OCI-LY1 (cell line): Measurements from ENCODE around the gene IRF2BP1.

Experiments used
- H2AFZ ChIP-seq: fragments of 200-600 bp; sonication (generic), shearing (Covaris generic); 2 replicates; pipeline ENCODE4 v1.6.0; 2014; ENCODE audit warnings: antibody characterized with exemption, mild to moderate bottlenecking, low read length
- H3F3A ChIP-seq: fragments of 200-600 bp; sonication (generic), shearing (Covaris generic); 2 replicates; pipeline ENCODE4 v1.6.0; 2014; ENCODE audit warnings: mild to moderate bottlenecking, antibody characterized with exemption, low read length, moderate library complexity; ENCODE audit not compliant: insufficient read depth
- H3K27ac ChIP-seq: fragments of 200-600 bp; sonication (generic); 2 replicates; pipeline ENCODE4 v1.5.1; 2014; ENCODE audit warnings: low read length, mixed run types, mild to moderate bottlenecking, low read depth; ENCODE audit not compliant: poor library complexity, severe bottlenecking
- H3K27me3 ChIP-seq: fragments of 200-600 bp; sonication (generic); 2 replicates; pipeline ENCODE4 v1.6.0; 2014; ENCODE audit warnings: antibody characterized with exemption, mild to moderate bottlenecking, low read length, moderate library complexity; ENCODE audit not compliant: insufficient read depth
- H3K36me3 ChIP-seq: fragments of 200-600 bp; sonication (generic); 2 replicates; pipeline ENCODE4 v1.6.1; 2014; ENCODE audit warnings: mild to moderate bottlenecking, antibody characterized with exemption, low read length, moderate library complexity, mixed read lengths; ENCODE audit not compliant: insufficient read depth
- H3K4me1 ChIP-seq: fragments of 200-600 bp; sonication (generic); 2 replicates; pipeline ENCODE4 v1.5.1; 2014; ENCODE audit warnings: mild to moderate bottlenecking, low read length, moderate library complexity; ENCODE audit not compliant: insufficient read depth, severe bottlenecking
- H3K4me2 ChIP-seq: fragments of 200-600 bp; sonication (generic), shearing (Covaris generic); 2 replicates; pipeline ENCODE4 v1.6.1; 2014; ENCODE audit warnings: low read length
- H3K4me3 ChIP-seq: fragments of 200-600 bp; sonication (generic); 2 replicates; pipeline ENCODE4 v1.5.1; 2014; ENCODE audit warnings: low read length, low read depth, mild to moderate bottlenecking, mixed read lengths; ENCODE audit not compliant: poor library complexity, severe bottlenecking
- H3K79me2 ChIP-seq: fragments of 200-600 bp; shearing (Covaris generic); 2 replicates; pipeline ENCODE4 v1.6.1; 2016; ENCODE audit warnings: mixed run types, low read length, mixed read lengths; ENCODE audit not compliant: insufficient read depth
- H3K9ac ChIP-seq: fragments of 200-600 bp; sonication (generic), shearing (Covaris generic); 2 replicates; pipeline ENCODE4 v1.6.1; 2014; ENCODE audit warnings: mild to moderate bottlenecking, low read length, mixed read lengths
- H3K9me2 ChIP-seq: fragments of 200-600 bp; sonication (generic), shearing (Covaris generic); 2 replicates; pipeline ENCODE4 v1.6.1; 2014; ENCODE audit warnings: low read depth, mild to moderate bottlenecking, low read length, mixed read lengths
- H3K9me3 ChIP-seq: fragments of 200-600 bp; shearing (Covaris generic); 2 replicates; pipeline ENCODE4 v1.6.1; 2014; ENCODE audit warnings: low read length, mixed read lengths
- H4K20me1 ChIP-seq: fragments of 200-600 bp; sonication (generic), shearing (Covaris generic); 2 replicates; pipeline ENCODE4 v1.6.0; 2016; ENCODE audit warnings: mild to moderate bottlenecking, low read length; ENCODE audit not compliant: insufficient read depth
- EZH2 ChIP-seq: fragments of 200-600 bp; sonication (generic), shearing (Covaris generic); IDR thresholded peaks from 2 replicates; pipeline ENCODE4 v1.8.0; 2017; ENCODE audit warnings: borderline replicate concordance, mixed run types, mild to moderate bottlenecking, antibody characterized with exemption, low read length, moderate library complexity, mixed read lengths
- TF ChIP-seq, protein P1 (sequence below): fragments of 200-600 bp; sonication (generic), shearing (Covaris generic); IDR thresholded peaks from 2 replicates; pipeline ENCODE4 v1.5.1; 2017; ENCODE audit warnings: mild to moderate bottlenecking, antibody characterized with exemption, low read length, moderate library complexity, mixed read lengths

IRF2BP1 gene

DNA sequence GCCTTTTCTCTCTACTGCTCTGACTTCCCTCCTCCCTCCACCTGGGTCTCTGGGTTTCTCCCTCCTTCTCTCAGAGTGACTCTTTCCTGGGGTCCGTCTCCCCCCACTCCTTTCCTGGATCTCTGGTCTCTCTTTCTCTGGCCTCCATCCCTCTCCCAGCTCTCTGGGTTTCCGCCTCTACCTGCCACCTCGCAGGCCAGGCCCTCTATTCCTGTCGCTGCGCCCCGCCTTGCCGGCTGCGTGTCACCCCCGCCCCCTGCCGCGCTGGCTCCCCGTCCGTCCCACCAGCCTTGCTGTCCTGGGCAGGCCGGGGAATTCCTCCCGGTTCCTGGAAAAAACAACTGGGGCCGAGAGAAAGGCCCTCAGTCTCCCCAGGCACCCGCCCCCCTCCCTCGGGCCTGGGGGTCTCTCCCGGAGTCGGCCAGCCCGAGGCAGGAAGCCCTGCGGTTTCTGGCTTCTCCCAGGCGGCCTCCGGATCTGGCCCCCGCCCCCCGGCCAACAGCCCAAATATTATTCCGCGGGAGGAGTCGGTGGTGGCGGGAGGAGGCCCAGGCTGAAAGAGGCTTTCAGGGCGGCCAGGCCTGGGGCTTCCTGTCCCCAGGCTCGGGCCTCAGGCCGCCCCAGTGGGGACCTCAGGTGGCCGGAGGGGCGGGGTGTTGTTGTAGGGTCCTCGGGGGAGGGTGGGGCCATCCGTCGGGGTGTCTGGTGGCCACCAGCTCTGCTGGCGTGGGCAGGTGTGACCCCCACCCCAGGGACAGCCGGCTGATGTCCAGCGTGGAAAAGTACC, 9.3 kb downstream of the IRF2BP1 start:
- Histone ChIP-seq H3K4me3 (no peak overlapping the region), H3K9ac (no peak overlapping the region), H2AFZ (no peak overlapping the region)

DNA sequence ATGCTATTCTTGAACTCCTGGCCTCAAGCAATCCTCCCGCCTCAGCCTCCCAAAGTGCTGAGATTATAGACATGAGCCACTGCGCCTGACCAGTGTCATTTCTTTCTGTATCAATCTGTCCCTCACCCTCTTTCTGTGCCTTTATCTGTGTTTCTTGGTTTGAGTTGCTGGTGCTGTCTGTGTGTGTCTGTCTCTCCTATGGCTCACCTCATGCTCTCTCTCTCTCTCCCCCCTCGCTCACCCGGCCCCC, 9.9 kb downstream of the IRF2BP1 start:
- H3K9ac ChIP-seq, result no peak overlapping the region
- no peak for TF ChIP-seq EZH2
- TF ChIP-seq, protein P1, sequence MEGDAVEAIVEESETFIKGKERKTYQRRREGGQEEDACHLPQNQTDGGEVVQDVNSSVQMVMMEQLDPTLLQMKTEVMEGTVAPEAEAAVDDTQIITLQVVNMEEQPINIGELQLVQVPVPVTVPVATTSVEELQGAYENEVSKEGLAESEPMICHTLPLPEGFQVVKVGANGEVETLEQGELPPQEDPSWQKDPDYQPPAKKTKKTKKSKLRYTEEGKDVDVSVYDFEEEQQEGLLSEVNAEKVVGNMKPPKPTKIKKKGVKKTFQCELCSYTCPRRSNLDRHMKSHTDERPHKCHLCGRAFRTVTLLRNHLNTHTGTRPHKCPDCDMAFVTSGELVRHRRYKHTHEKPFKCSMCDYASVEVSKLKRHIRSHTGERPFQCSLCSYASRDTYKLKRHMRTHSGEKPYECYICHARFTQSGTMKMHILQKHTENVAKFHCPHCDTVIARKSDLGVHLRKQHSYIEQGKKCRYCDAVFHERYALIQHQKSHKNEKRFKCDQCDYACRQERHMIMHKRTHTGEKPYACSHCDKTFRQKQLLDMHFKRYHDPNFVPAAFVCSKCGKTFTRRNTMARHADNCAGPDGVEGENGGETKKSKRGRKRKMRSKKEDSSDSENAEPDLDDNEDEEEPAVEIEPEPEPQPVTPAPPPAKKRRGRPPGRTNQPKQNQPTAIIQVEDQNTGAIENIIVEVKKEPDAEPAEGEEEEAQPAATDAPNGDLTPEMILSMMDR, result no peak
- no peak overlapping the region for H3K4me2 ChIP-seq
- no peaks in the 10 kb centered on the region for H4K20me1 ChIP-seq
- H3K79me2 ChIP-seq, result no peaks in the 10 kb centered on the region
- H3K27ac ChIP-seq, result no peak overlapping the region
- H3K9me2 ChIP-seq, result no peaks in the 10 kb centered on the region
- no peak overlapping the region for H2AFZ ChIP-seq
- no peaks in the 10 kb centered on the region for H3K9me3 ChIP-seq
- H3K27me3 ChIP-seq, result peaks cover 4% of the 10 kb centered on the region; the same call in 1 of the 2 replicates
- peaks cover 3% of the 10 kb centered on the region for H3K4me1 ChIP-seq
- no peaks in the 10 kb centered on the region for H3K36me3 ChIP-seq
- H3K4me3 ChIP-seq, result no peak overlapping the region
- H3F3A ChIP-seq, result no peaks in the 10 kb centered on the region

More for the DNA sequence above, 9.3 kb downstream of the IRF2BP1 start:
- TF ChIP-seq, protein P1, result no peak
- no peak for TF ChIP-seq EZH2
- H3K9me3 ChIP-seq, result no peaks in the 10 kb centered on the region
- peaks cover 4% of the 10 kb centered on the region; the same call in 1 of the 2 replicates for H3K27me3 ChIP-seq
- H3K4me1 ChIP-seq, result peaks cover 3% of the 10 kb centered on the region
- H4K20me1 ChIP-seq, result no peaks in the 10 kb centered on the region
- H3K4me2 ChIP-seq, result no peak overlapping the region
- H3F3A ChIP-seq, result no peaks in the 10 kb centered on the region
- H3K27ac ChIP-seq, result no peak overlapping the region
- H3K9me2 ChIP-seq, result no peaks in the 10 kb centered on the region
- no peaks in the 10 kb centered on the region for H3K79me2 ChIP-seq
- H3K36me3 ChIP-seq, result no peaks in the 10 kb centered on the region

DNA sequence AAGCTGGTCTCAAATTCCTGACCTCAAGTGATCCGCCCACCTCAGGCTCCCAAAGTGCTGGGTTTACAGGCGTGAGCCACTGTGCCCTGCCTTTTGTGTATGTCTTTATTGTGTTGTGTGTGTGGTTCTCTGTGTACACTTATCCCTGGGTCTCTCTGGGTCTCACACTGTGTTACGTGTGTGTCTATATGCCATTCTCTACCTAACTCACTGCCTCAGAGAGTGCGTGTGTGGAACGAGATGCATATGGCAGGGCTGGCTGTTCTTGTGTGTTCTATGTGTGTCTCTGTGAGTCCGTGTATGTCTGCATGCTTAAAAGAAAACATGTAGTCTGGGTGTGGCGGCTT, 11.3 kb downstream of the IRF2BP1 start:
- Histone ChIP-seq H3K9me3 (no peaks in the 10 kb centered on the region), H3K9ac (no peak overlapping the region), H3F3A (no peaks in the 10 kb centered on the region), H3K4me3 (no peak overlapping the region), H3K4me1 (peaks cover 3% of the 10 kb centered on the region), H3K36me3 (no peaks in the 10 kb centered on the region), H2AFZ (no peak overlapping the region), H3K27ac (no peak overlapping the region), H3K4me2 (no peak overlapping the region), H3K9me2 (no peaks in the 10 kb centered on the region), H3K27me3 (peaks cover 4% of the 10 kb centered on the region; the same call in 1 of the 2 replicates), H3K79me2 (no peaks in the 10 kb centered on the region), H4K20me1 (no peaks in the 10 kb centered on the region)
- TF ChIP-seq, protein P1, result no peak
- no peak for TF ChIP-seq EZH2
